GM23338 (cell line): ENCODE results near the gene YWHAE. TPM values are rescaled to one million over a fixed set of nuclear protein-coding genes. Genes with fewer than 3 reads are reported as not detected.

Source experiments
- ATAC-seq: fragments of 200-7000 bp; cut with Tn5 transposase; 3 replicates; pipeline ENCODE4 v1.9.1; 2020
- DNase-seq: peaks from one replicate; pipeline ENCODE4 v3.0.0-alpha.2; 2015; ENCODE audit warnings: low spot score
- H2AFZ ChIP-seq: fragments of 200-600 bp; sonication (generic); 2 replicates; pipeline ENCODE4 v1.8.0; 2016; ENCODE audit warnings: antibody characterized with exemption, mild to moderate bottlenecking, moderate library complexity
- H3F3A ChIP-seq: fragments of 200-600 bp; sonication (generic); replicated peaks from 2 replicates; pipeline ENCODE4 v1.8.0; 2017; ENCODE audit warnings: antibody characterized with exemption, mixed run types, low read depth
- H3K27ac ChIP-seq: fragments of 200-600 bp; sonication (generic); 2 replicates; pipeline ENCODE4 v1.6.1; 2016; ENCODE audit warnings: low read depth
- H3K27me3 ChIP-seq: fragments of 200-600 bp; sonication (generic); 2 replicates; pipeline ENCODE4 v1.8.0; 2016; ENCODE audit warnings: mild to moderate bottlenecking, mixed run types, moderate library complexity; ENCODE audit not compliant: insufficient read depth
- H3K36me3 ChIP-seq: fragments of 200-600 bp; sonication (generic); 2 replicates; pipeline ENCODE4 v1.8.0; 2016; ENCODE audit warnings: mild to moderate bottlenecking; ENCODE audit not compliant: insufficient read depth
- H3K4me1 ChIP-seq: fragments of 200-600 bp; sonication (generic); 2 replicates; pipeline ENCODE4 v1.8.0; 2016; ENCODE audit warnings: mild to moderate bottlenecking, moderate library complexity; ENCODE audit not compliant: insufficient read depth
- H3K4me2 ChIP-seq: fragments of 200-600 bp; sonication (generic); 2 replicates; pipeline ENCODE4 v1.7.1; 2017; ENCODE audit warnings: mixed run types
- H3K4me3 ChIP-seq: fragments of 200-600 bp; sonication (generic); 2 replicates; pipeline ENCODE4 v1.6.1; 2016; ENCODE audit warnings: mixed run types
- H3K79me2 ChIP-seq: fragments of 200-600 bp; sonication (generic); replicated peaks from 2 replicates; pipeline ENCODE4 v1.8.0; 2017; ENCODE audit warnings: mild to moderate bottlenecking; ENCODE audit not compliant: insufficient read depth
- H3K9me2 ChIP-seq: fragments of 200-600 bp; sonication (generic); 2 replicates; pipeline ENCODE4 v1.8.0; 2017; ENCODE audit not compliant: insufficient read depth
- H4K20me1 ChIP-seq: fragments of 200-600 bp; sonication (generic); replicated peaks from 2 replicates; pipeline ENCODE4 v1.8.0; 2017; ENCODE audit warnings: mild to moderate bottlenecking; ENCODE audit not compliant: insufficient read depth
- H3K27ac Mint-ChIP-seq: 2 replicates; pipeline ENCODE4 v1.8.0; 2020; ENCODE audit warnings: inconsistent platforms, mild to moderate bottlenecking, moderate library complexity, mixed read lengths
- H3K27me3 Mint-ChIP-seq: 3 replicates; pipeline ENCODE4 v1.8.0; 2022; ENCODE audit warnings: low read depth, mild to moderate bottlenecking, moderate library complexity, mixed read lengths, inconsistent platforms; ENCODE audit not compliant: insufficient read depth, poor library complexity
- H3K36me3 Mint-ChIP-seq: 3 replicates; pipeline ENCODE4 v1.8.0; 2021; ENCODE audit warnings: low read depth, mild to moderate bottlenecking, inconsistent platforms, moderate library complexity, mixed read lengths
- H3K4me1 Mint-ChIP-seq: 3 replicates; pipeline ENCODE4 v1.8.0; 2020; ENCODE audit warnings: mild to moderate bottlenecking, inconsistent platforms, mixed read lengths
- H3K4me3 Mint-ChIP-seq: 3 replicates; pipeline ENCODE4 v1.8.0; 2021; ENCODE audit warnings: moderate library complexity, mild to moderate bottlenecking, inconsistent platforms, mixed read lengths
- H3K9me3 Mint-ChIP-seq: 3 replicates; pipeline ENCODE4 v1.8.0; 2020; ENCODE audit warnings: moderate library complexity, mild to moderate bottlenecking, inconsistent platforms, mixed read lengths
- CREB1 ChIP-seq: fragments of 250-450 bp; sonication (Bioruptor Pico); IDR thresholded peaks from 2 replicates; pipeline ENCODE4 v1.5.0; 2020; ENCODE audit warnings: low read depth, mild to moderate bottlenecking, moderate library complexity
- EZH2 ChIP-seq: fragments of 200-600 bp; sonication (generic); IDR thresholded peaks from one replicate; pipeline ENCODE4 v1.8.0; 2017; ENCODE audit warnings: antibody characterized with exemption, mild to moderate bottlenecking, low read depth; ENCODE audit not compliant: unreplicated experiment
- EZH2phosphoT487 ChIP-seq: fragments of 200-600 bp; sonication (generic); IDR thresholded peaks from one replicate; pipeline ENCODE4 v1.8.1; 2018; ENCODE audit warnings: antibody characterized with exemption; ENCODE audit not compliant: unreplicated experiment
- JUNB ChIP-seq: IDR thresholded peaks from one replicate; pipeline ENCODE4 v1.6.1; 2016; ENCODE audit warnings: antibody characterized with exemption; ENCODE audit not compliant: unreplicated experiment
- NANOG ChIP-seq: IDR thresholded peaks from 2 replicates; pipeline ENCODE4 v1.6.1; 2016; ENCODE audit warnings: antibody characterized with exemption, borderline replicate concordance
- POLR2AphosphoS5 ChIP-seq: IDR thresholded peaks from 2 replicates; pipeline ENCODE4 v1.6.1; 2016; ENCODE audit warnings: antibody characterized with exemption, low read depth
- STAT1 ChIP-seq: IDR thresholded peaks from one replicate; pipeline ENCODE4 v1.6.1; 2016; ENCODE audit warnings: antibody characterized with exemption; ENCODE audit not compliant: unreplicated experiment
- ZNF114 ChIP-seq: fragments of 250-450 bp; sonication (Bioruptor Pico); IDR thresholded peaks from 2 replicates; pipeline ENCODE4 v1.5.0; 2020; ENCODE audit warnings: mild to moderate bottlenecking, moderate library complexity
- ZNF331 ChIP-seq: fragments of 250-450 bp; sonication (Bioruptor Pico); IDR thresholded peaks from 2 replicates; pipeline ENCODE4 v1.5.0; 2020; ENCODE audit warnings: low read depth, mild to moderate bottlenecking, moderate library complexity
- polyA plus RNA-seq: library from polyadenylated mRNA; unstranded; fragments of >200 nt; fragmentation: Nextera tagmentation; extraction: Ambion mirVana; gene quantifications from 2 replicates; pipeline ENCODE4 v1.2.1, GENCODE V29; 2016
- total RNA-seq: library from RNA; depleted of rRNA; stranded (reverse); fragments of >200 nt; shearing (Covaris generic); gene quantifications from 2 replicates; pipeline ENCODE4 v1.2.3, GENCODE V29; 2014
- TF ChIP-seq, protein P1 (sequence below): IDR thresholded peaks from 2 replicates; pipeline ENCODE4 v1.6.1; 2016; ENCODE audit warnings: antibody characterized with exemption
- TF ChIP-seq, protein P2 (sequence below), 2 experiments: fragments of 200-600 bp in 1 of 2; sonication (generic) in 1 of 2; conservative IDR thresholded peaks; 2 replicates each; pipeline versions ENCODE4 v1.5.1 to v1.6.1; 2016 to 2017; ENCODE audit warnings: antibody characterized with exemption in 2 of 2, low read depth in 2 of 2, mild to moderate bottlenecking in 2 of 2, moderate library complexity in 1 of 2
- TF ChIP-seq, protein P3 (sequence below): IDR thresholded peaks from one replicate; pipeline ENCODE4 v1.6.1; 2018; ENCODE audit warnings: antibody characterized with exemption; ENCODE audit not compliant: unreplicated experiment
- TF ChIP-seq, protein P4 (sequence below): fragments of 250-450 bp; sonication (Bioruptor Pico); IDR thresholded peaks from 2 replicates; pipeline ENCODE4 v1.5.0; 2020; ENCODE audit warnings: mild to moderate bottlenecking, moderate library complexity

YWHAE gene
- total and polyA plus RNA-seq, 2 experiments from 2014 or later: 1,251 to 1,283 TPM

DNA sequence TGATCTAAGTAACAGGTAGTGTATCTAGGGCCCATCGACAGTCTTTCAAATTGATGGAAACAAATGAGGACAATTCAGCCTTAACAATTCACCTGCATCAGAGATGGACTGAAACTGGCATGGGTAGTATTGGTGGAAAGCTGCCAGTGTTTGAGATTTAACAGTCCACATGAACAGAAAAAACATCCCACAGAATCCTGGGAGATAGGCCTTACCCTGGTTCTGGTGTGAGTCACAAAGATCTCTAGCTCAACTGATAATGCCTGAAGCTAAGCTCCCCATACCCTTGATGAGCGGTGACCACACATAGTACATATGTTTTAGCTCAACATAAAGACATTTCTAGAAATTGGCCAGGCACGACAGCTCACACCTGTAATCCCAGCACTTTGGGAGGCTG, 34.1 kb upstream of the YWHAE start:
- ATAC-seq (no peak), DNase-seq (no peak)
- peaks cover 16% of the 10 kb centered on the region; the same call in 1 of the 2 replicates for H3F3A ChIP-seq
- H4K20me1 ChIP-seq: peaks cover 59% of the 10 kb centered on the region
- H3K27me3 ChIP-seq: no peaks in the 10 kb centered on the region
- no peak overlapping the region for H3K4me3 ChIP-seq
- Mint-ChIP-seq H3K9me3 (no peaks in the 10 kb centered on the region), H3K27me3 (peaks cover 6% of the 10 kb centered on the region), H3K4me1 (peaks cover 4% of the 10 kb centered on the region), H3K27ac (no peak overlapping the region), H3K36me3 (peaks cover 54% of the 10 kb centered on the region), H3K4me3 (no peak overlapping the region)
- H3K9me2 ChIP-seq: no peaks in the 10 kb centered on the region
- H3K4me1 ChIP-seq: no peaks in the 10 kb centered on the region
- no peak overlapping the region for H3K4me2 ChIP-seq
- peaks cover 99% of the 10 kb centered on the region for H3K79me2 ChIP-seq
- no peak overlapping the region for H2AFZ ChIP-seq
- TF ChIP-seq, protein P1, sequence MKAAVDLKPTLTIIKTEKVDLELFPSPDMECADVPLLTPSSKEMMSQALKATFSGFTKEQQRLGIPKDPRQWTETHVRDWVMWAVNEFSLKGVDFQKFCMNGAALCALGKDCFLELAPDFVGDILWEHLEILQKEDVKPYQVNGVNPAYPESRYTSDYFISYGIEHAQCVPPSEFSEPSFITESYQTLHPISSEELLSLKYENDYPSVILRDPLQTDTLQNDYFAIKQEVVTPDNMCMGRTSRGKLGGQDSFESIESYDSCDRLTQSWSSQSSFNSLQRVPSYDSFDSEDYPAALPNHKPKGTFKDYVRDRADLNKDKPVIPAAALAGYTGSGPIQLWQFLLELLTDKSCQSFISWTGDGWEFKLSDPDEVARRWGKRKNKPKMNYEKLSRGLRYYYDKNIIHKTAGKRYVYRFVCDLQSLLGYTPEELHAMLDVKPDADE: no peak
- TF ChIP-seq, protein P2, sequence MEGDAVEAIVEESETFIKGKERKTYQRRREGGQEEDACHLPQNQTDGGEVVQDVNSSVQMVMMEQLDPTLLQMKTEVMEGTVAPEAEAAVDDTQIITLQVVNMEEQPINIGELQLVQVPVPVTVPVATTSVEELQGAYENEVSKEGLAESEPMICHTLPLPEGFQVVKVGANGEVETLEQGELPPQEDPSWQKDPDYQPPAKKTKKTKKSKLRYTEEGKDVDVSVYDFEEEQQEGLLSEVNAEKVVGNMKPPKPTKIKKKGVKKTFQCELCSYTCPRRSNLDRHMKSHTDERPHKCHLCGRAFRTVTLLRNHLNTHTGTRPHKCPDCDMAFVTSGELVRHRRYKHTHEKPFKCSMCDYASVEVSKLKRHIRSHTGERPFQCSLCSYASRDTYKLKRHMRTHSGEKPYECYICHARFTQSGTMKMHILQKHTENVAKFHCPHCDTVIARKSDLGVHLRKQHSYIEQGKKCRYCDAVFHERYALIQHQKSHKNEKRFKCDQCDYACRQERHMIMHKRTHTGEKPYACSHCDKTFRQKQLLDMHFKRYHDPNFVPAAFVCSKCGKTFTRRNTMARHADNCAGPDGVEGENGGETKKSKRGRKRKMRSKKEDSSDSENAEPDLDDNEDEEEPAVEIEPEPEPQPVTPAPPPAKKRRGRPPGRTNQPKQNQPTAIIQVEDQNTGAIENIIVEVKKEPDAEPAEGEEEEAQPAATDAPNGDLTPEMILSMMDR (conservative IDR thresholded peaks at IDR 0.05; ENCODE audit: low read depth in 2 of 2): no peak
- no peak for TF ChIP-seq STAT1
- TF ChIP-seq ZNF331 (CRISPR knock-in tag): no peak
- TF ChIP-seq EZH2phosphoT487: no peak
- no peak for TF ChIP-seq NANOG
- TF ChIP-seq CREB1 (CRISPR knock-in tag): no peak
- TF ChIP-seq EZH2: no peak
- no peak for TF ChIP-seq JUNB
- TF ChIP-seq, protein P3, sequence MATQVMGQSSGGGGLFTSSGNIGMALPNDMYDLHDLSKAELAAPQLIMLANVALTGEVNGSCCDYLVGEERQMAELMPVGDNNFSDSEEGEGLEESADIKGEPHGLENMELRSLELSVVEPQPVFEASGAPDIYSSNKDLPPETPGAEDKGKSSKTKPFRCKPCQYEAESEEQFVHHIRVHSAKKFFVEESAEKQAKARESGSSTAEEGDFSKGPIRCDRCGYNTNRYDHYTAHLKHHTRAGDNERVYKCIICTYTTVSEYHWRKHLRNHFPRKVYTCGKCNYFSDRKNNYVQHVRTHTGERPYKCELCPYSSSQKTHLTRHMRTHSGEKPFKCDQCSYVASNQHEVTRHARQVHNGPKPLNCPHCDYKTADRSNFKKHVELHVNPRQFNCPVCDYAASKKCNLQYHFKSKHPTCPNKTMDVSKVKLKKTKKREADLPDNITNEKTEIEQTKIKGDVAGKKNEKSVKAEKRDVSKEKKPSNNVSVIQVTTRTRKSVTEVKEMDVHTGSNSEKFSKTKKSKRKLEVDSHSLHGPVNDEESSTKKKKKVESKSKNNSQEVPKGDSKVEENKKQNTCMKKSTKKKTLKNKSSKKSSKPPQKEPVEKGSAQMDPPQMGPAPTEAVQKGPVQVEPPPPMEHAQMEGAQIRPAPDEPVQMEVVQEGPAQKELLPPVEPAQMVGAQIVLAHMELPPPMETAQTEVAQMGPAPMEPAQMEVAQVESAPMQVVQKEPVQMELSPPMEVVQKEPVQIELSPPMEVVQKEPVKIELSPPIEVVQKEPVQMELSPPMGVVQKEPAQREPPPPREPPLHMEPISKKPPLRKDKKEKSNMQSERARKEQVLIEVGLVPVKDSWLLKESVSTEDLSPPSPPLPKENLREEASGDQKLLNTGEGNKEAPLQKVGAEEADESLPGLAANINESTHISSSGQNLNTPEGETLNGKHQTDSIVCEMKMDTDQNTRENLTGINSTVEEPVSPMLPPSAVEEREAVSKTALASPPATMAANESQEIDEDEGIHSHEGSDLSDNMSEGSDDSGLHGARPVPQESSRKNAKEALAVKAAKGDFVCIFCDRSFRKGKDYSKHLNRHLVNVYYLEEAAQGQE: no peak
- TF ChIP-seq, protein P4, sequence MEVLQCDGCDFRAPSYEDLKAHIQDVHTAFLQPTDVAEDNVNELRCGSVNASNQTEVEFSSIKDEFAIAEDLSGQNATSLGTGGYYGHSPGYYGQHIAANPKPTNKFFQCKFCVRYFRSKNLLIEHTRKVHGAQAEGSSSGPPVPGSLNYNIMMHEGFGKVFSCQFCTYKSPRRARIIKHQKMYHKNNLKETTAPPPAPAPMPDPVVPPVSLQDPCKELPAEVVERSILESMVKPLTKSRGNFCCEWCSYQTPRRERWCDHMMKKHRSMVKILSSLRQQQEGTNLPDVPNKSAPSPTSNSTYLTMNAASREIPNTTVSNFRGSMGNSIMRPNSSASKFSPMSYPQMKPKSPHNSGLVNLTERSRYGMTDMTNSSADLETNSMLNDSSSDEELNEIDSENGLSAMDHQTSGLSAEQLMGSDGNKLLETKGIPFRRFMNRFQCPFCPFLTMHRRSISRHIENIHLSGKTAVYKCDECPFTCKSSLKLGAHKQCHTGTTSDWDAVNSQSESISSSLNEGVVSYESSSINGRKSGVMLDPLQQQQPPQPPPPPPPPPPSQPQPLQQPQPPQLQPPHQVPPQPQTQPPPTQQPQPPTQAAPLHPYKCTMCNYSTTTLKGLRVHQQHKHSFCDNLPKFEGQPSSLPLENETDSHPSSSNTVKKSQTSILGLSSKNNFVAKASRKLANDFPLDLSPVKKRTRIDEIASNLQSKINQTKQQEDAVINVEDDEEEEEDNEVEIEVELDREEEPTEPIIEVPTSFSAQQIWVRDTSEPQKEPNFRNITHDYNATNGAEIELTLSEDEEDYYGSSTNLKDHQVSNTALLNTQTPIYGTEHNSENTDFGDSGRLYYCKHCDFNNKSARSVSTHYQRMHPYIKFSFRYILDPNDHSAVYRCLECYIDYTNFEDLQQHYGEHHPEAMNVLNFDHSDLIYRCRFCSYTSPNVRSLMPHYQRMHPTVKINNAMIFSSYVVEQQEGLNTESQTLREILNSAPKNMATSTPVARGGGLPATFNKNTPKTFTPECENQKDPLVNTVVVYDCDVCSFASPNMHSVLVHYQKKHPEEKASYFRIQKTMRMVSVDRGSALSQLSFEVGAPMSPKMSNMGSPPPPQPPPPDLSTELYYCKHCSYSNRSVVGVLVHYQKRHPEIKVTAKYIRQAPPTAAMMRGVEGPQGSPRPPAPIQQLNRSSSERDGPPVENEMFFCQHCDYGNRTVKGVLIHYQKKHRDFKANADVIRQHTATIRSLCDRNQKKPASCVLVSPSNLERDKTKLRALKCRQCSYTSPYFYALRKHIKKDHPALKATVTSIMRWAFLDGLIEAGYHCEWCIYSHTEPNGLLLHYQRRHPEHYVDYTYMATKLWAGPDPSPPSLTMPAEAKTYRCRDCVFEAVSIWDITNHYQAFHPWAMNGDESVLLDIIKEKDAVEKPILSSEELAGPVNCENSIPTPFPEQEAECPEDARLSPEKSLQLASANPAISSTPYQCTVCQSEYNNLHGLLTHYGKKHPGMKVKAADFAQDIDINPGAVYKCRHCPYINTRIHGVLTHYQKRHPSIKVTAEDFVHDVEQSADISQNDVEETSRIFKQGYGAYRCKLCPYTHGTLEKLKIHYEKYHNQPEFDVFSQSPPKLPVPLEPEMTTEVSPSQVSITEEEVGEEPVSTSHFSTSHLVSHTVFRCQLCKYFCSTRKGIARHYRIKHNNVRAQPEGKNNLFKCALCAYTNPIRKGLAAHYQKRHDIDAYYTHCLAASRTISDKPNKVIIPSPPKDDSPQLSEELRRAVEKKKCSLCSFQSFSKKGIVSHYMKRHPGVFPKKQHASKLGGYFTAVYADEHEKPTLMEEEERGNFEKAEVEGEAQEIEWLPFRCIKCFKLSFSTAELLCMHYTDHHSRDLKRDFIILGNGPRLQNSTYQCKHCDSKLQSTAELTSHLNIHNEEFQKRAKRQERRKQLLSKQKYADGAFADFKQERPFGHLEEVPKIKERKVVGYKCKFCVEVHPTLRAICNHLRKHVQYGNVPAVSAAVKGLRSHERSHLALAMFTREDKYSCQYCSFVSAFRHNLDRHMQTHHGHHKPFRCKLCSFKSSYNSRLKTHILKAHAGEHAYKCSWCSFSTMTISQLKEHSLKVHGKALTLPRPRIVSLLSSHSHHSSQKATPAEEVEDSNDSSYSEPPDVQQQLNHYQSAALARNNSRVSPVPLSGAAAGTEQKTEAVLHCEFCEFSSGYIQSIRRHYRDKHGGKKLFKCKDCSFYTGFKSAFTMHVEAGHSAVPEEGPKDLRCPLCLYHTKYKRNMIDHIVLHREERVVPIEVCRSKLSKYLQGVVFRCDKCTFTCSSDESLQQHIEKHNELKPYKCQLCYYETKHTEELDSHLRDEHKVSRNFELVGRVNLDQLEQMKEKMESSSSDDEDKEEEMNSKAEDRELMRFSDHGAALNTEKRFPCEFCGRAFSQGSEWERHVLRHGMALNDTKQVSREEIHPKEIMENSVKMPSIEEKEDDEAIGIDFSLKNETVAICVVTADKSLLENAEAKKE: no peak
- TF ChIP-seq POLR2AphosphoS5: no peak
- TF ChIP-seq ZNF114 (CRISPR knock-in tag): no peak
- H3K27ac ChIP-seq: 0 out of 2 replicates have a peak overlapping the region, but pooled peaks have one; percentile 50
- peaks cover 27% of the 10 kb centered on the region for H3K36me3 ChIP-seq
